Measurements from ENCODE around the gene NRDE2.
"Not testable (repeated sequence)": the region's sequence is repeated elsewhere in the genome, so short reads cannot be mapped to it uniquely, and the experiment has no call there.

Gene NRDE2

DNA sequence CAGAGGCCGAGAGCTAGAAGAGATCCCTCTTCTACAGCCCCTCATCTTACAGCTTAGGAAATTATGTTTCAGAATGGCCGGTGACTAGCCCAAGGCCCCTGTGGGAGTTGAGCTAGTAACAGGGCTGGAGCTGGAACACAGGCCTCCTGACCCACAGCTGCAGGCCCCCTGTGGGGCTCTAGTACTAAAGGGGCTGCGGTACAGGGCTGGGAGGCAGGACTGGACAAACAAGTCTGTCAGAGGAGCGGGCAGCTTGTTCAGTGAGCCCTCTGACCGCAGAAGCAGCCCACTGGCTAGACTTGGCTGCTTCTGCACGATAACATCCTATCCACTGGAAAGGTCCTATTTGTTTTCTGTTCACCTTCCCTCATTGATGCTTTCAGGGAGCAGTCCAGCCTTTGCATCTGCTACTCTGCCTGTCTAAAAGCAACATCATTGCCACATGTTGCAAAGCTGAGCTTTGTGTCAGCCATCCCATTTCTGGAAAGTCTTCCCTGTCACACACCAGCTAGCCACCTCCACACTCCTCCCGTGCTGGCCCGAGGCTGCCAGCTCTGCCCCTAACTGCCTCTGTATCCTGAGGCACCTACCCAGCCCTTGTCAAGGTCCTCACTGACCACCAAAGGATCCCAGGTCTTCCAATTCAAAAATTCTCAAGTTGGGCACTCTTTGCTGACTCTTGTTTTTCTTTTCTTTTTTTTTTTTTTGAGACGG is 65.1 kb downstream of the NRDE2 start:
- no peak for FAIRE-seq

DNA sequence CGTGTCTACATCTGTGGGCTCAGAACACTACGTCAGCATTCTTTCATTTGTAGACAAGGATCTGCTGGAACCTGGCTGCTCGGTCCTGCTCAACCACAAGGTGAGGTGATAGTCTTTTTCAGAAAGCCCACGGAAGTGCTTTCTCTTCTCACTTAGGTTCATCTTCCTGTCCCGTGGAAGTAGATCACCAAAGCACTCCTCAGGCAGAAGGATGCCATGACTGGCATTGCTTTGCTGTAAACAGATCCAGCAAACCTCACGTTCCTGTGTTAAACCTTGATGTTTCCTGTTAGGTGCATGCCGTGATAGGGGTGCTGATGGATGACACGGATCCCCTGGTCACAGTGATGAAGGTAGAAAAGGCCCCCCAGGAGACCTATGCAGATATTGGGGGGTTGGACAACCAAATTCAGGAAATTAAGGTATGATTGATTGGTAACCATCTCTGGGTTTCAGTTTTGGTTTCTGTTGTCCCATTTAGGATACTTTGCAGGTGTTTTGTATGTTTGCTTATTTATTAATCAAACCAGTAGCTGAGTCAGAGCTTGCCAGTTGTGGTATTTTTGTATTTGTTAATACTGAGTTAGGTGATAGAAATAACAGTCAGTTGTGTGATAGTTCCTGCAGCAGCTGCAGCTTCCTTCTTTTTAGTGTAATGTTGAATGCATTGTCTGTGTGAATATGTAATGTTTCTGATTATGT is 67.8 kb downstream of the NRDE2 start:
- no peak for FAIRE-seq

DNA sequence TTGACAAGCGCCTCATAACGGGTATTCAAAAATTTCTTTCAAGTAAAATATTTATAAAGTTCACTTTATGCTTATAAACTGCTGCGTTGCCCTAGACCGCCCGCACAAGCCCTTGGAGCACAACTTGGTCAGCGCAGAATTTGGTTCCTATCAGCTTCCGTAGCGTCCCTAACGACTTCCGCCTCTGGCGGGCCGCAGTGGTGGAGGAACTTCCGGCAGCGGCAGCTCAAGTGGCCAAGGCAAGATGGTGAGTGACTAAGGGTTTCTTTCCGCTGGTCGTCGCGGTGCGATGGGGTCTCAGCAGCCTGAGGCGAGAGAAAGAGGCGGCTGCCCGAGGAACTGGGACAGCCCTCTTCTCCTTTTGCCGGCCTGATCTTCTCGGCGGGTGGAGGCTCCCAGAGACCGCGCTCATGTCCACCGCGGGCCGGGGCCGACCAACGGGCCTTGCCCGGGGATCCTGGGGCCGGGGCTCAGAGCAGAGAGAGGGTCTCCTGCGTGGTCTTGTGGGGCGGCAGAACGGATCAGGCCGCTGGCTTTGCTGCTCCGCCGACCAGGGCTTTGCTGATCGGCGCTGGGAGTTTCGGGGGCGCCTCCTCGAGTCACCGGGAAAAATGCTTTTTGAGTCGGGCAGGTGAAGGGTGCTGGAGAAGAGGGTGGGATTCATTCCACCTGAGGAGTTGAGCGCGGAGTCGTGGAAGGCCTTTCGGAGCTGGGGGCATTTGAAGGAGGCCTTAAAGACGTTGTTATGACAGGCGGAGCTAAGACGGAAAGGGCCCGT is 75.2 kb downstream of the NRDE2 start, which contains the start of gene PSMC1:
TSS of gene PSMC1 (plus strand) at position 200 of the 778 bp plus-strand sequence. CDS start at position 245, 45 bp downstream.
- FAIRE-seq: peak; percentile 82

DNA sequence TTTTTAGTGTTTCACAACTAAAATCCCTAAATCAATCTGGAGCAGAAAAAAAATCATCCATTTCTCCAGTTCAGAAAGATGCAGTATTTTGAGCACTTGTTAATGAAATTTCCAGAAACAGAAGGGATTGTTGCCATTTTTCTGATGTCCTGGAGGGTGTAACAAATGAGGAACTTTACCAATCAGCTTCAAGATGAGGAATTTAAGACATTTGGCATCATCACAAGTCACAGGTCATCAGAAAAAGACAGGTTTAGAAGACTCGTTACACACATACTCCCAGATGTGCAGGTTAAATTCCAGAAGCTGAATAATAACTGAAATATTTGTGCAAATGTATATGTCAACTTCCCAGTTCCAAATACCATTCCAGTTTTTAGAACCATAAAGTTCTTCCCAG is 75.9 kb downstream of the NRDE2 start:
- no peak for FAIRE-seq

DNA sequence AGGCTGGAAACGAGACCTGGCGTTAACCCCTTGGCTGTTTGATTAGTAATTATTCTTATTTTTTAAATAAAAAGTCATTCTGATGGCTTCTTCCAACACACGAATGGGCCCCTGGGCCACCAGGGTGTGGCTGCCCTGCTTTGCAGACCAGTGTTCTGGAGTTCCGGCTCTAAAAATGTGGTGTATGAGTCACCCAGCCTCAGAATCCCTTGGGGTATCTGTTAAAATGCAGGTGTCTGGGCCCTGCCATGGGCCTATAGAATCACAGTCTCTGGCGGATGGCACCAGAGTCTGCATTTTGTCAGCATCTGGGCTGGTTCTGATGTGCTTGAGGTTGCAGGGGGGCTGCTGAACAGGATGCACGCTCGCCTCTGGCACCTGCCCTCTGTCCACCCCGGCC is 77.9 kb downstream of the NRDE2 start:
- FAIRE-seq: no peak

DNA sequence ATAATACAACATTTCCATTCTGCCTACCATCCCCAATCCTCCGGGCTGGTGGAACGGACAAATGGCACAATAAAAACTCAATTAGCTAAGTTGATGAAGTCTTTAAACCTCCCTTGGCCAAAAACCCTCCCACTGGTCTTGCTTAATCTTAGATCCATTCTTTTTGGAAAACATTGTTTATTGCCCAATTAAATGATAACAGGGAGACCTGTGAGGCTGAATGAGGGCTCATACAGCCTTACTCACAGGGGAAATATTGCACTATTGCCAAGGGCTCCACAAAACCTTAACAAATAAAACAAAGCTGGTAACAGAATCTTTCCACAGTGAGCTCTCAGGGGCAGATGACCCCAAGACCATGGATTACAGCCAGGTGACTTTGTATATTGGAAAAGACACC is 83.1 kb downstream of the NRDE2 start:
- FAIRE-seq: no peak

DNA sequence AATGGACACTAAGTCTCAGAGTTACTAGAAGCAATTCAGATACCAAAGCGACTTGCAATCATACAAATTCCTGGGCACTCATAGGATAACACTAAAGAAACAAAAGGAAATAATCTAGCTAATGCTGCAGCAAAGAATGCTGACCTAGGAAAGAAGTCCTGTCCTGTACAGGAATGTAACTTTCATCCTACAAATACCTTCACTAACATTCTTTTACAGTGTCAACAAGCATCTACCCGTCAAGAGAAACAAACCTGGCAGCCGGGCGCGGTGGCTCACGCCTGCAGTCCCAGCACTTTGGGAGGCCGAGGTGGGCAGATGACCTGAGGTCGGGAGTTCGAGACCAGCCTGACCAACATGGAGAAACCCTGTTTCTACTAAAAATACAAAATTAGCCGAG is 84.3 kb downstream of the NRDE2 start:
- not testable (repeated sequence) for FAIRE-seq

DNA sequence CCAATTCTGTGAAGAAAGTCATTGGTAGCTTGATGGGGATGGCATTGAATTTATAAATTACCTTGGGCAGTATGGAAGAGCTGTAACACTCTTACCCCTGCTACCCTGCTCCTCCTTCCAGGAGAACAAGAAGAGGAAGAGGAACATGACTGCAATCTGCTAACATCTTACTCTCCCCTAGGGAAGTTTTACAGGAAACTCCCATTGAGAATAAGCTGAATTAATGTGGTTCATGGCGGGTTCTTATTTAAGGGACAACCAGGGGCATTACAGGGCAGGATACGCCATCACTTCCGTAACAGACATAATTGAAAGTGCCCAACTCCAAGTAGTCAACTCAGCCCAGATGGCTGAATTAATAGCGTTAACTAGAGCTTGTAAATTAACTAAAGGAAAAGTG is 84.8 kb downstream of the NRDE2 start:
- no peak for FAIRE-seq

DNA sequence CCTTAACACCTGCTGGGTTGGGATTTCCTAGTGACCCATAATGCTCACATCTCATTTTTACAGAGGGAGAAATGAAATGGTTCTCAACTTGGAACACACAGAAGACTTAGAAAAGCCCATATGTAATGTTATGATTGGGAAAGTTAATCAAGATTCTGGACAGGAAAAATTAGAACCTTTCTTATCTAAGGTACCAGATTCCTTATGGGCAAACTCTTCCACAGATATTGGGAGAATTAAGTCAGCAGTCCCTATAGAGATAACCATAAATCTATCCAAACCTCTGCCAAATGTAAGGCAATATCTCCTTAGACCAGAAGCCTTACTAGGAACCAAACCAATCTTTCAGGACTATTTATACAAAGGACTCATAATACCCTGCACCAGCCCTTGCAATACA is 89.3 kb downstream of the NRDE2 start:
- no peak for FAIRE-seq

DNA sequence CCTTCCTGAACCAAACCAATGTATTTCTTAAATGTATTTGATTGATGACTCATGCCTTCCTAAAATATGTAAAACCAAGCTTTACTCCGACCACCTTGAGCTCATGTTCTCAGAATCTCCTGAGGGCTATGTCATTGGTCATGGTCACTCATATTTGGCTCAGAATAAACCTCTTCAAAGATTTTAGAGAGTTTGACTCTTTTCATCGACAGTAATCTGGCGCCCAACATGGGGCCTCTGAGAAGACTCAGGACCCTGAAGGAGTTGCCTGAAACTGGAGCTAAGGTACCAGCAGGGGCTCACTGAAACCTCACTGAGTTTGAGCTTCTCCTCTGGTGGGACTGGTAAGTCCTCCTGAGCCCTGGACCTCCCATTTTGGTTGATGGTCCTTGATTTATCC is 92.6 kb downstream of the NRDE2 start:
- no peak for FAIRE-seq

DNA sequence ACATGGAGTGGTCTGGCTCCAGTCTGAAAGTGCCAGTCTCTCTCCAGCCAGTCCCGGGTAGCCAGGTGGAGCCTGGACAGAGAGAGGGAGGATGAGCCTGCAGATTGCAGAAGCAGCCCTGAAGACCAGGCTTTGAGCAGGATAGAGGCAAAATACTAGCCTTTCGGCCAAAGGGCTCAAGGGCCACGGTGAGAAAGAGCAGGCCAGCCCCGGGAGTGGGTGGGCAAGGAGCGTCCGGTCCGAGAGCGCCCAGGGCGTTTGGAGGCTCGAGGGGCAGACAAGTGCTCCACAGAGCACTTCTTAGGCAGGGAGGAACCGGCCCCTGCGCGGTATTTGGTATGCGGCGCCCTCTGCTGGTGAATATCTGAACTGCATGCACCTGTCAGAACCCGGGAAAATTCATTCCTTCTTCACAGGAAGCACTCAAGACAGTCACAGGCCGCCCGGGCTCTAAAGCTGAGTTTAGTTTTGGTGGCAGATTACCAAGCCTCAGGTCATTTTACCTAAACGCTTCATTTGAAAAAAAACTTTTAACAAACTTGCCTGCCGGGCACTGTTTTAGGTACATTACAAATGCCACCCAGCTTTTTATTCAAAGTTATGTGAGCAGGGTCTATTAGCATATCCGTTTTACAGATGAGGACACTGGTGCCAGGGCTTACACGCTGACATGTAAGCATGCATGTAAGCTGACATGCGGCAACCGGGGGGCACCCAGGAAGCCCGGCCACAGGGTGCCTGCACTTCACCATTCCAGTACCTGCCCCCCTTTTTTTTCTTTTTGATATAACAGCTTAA is 96.4 kb downstream of the NRDE2 start:
- no peak for FAIRE-seq

DNA sequence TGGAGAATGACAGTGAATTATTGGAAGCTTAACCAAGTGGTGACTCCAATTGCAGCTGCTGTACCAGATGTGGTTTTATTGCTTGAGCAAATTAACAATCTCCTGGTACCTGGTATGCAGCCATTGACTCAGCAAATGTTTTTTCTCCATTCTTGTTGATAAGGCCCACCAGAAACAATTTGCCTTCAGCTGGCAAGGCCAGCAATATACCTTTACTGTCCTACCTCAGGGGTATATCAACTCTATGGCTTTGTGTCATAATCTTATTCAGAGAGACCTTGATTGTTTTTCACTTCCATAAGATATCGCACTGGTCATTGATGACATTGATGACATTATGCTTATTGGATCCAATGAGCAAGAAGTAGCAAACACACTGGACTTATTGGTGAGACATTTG is 101.8 kb downstream of the NRDE2 start:
- FAIRE-seq: not testable (repeated sequence)

DNA sequence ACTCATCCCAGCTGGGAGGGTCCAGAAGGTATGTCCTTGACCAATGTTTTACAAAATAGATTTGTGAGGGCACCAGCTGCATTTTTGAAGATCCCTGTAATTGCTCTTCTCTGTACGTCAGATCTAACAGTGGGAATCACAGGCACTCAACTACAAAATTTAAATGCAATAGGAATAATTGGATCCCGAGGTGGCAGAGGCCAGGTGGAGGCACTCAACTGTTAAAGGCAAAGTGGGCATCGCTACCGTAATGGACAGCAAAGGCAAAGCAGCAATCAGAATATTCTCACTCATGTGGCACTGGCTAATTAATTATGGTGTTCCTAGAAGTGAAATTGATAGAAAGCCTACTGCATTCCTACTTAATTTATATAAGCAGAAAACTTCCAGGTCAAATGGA is 103.3 kb downstream of the NRDE2 start:
- no peak for FAIRE-seq

All from A204.1 (cell line).